Smooth muscle cell of the coronary artery (primary cell): ENCODE results near the gene TENT5A. TPM values are rescaled to one million over a fixed set of nuclear protein-coding genes. Genes with fewer than 3 reads are reported as not detected.

Source experiments
- total RNA-seq: library from RNA; depleted of rRNA; stranded (reverse); fragments of >200 nt; gene quantifications from 2 replicates; pipeline ENCODE4 v1.2.3, GENCODE V29; 2014; ENCODE audit warnings: low replicate concordance

Gene TENT5A
- 19.1 and 42.2 TPM in 2 replicates for total RNA-seq

GRCh38 chr6:81752084-81752920, at the start of gene TENT5A:
Gene TENT5A, minus strand, starts transcription at chr6:81752681. Its CDS starts 540 bp downstream, at chr6:81752141.

